TTC549 (cell line): ENCODE results near the gene PTPRM.
"Not testable (repeated sequence)": the region's sequence is repeated elsewhere in the genome, so short reads cannot be mapped to it uniquely, and the experiment has no call there.

Experiments used
- FAIRE-seq: peaks from 2 replicates; lab custom pipeline; 2012; peaks lifted over from hg19 to GRCh38; lab: Jason Lieb, UNC

The PTPRM gene

GRCh38 chr18:8052237-8052701 lies 485.2 kb downstream of the PTPRM start:
- FAIRE-seq = no peak

GRCh38 chr18:8056723-8057122 lies 489.6 kb downstream of the PTPRM start:
- no peak for FAIRE-seq

- FAIRE-seq = not testable (repeated sequence)
These were observed 496.0 kb downstream of the PTPRM start for GRCh38 chr18:8063152-8063551.

- FAIRE-seq = no peak
These were observed 496.6 kb downstream of the PTPRM start for GRCh38 chr18:8063733-8064132.

- no peak for FAIRE-seq
These were observed 498.2 kb downstream of the PTPRM start for GRCh38 chr18:8065284-8065683.

- no peak for FAIRE-seq
These were observed 498.7 kb downstream of the PTPRM start for GRCh38 chr18:8065773-8066172.

GRCh38 chr18:8069708-8070107 lies 502.6 kb downstream of the PTPRM start:
- FAIRE-seq = no peak

- no peak for FAIRE-seq
These were observed 506.1 kb downstream of the PTPRM start for GRCh38 chr18:8073167-8073566.

- no peak for FAIRE-seq
These were observed 513.0 kb downstream of the PTPRM start for GRCh38 chr18:8080092-8080491.

GRCh38 chr18:8081267-8081666 lies 514.2 kb downstream of the PTPRM start:
- no peak for FAIRE-seq

GRCh38 chr18:8081872-8082553 lies 514.9 kb downstream of the PTPRM start:
- no peak for FAIRE-seq

- FAIRE-seq = no peak
These were observed 517.0 kb downstream of the PTPRM start for GRCh38 chr18:8084160-8084559.

GRCh38 chr18:8088626-8089025 lies 521.5 kb downstream of the PTPRM start:
- FAIRE-seq = no peak

- FAIRE-seq = no peak
These were observed 523.9 kb downstream of the PTPRM start for GRCh38 chr18:8091035-8091434.

- no peak for FAIRE-seq
These were observed 528.9 kb downstream of the PTPRM start for GRCh38 chr18:8095947-8096570.

- no peak for FAIRE-seq
These were observed 530.3 kb downstream of the PTPRM start for GRCh38 chr18:8097399-8097798.

GRCh38 chr18:8097927-8098326 lies 530.8 kb downstream of the PTPRM start:
- no peak for FAIRE-seq

- FAIRE-seq = no peak
These were observed 539.5 kb downstream of the PTPRM start for GRCh38 chr18:8106603-8107002.

- FAIRE-seq = no peak
These were observed 540.3 kb downstream of the PTPRM start for GRCh38 chr18:8107426-8107825.

GRCh38 chr18:8114480-8114879 lies 547.4 kb downstream of the PTPRM start:
- no peak for FAIRE-seq

GRCh38 chr18:8116341-8117005 lies 549.4 kb downstream of the PTPRM start:
- FAIRE-seq = no peak

GRCh38 chr18:8117006-8117371 lies 549.9 kb downstream of the PTPRM start:
- no peak for FAIRE-seq

- FAIRE-seq = no peak
These were observed 554.0 kb downstream of the PTPRM start for GRCh38 chr18:8121101-8121500.
